HepG2 (cell line): ENCODE measurements around the gene MCM3AP. TPM values are rescaled to one million over a fixed set of nuclear protein-coding genes. Genes with fewer than 3 reads are reported as not detected.

ENCODE experiments used
- ASH2L ChIP-seq: fragments of 300-600, 200-600 bp; sonication (generic); IDR thresholded peaks from 2 replicates; pipeline ENCODE4 v1.7.0; 2017; ENCODE audit warnings: low read depth, mild to moderate bottlenecking, moderate library complexity, mixed read lengths, low read length; ENCODE audit not compliant: insufficient read length
- CERS6 ChIP-seq: sonication (generic); formaldehyde crosslinking; IDR thresholded peaks from 2 replicates; pipeline ENCODE4 v1.5.0; 2020; ENCODE audit warnings: missing genetic modification reagents
- DMAP1 ChIP-seq: IDR thresholded peaks from 2 replicates; pipeline ENCODE4 v1.6.1; 2016
- E2F1 ChIP-seq: sonication (generic); formaldehyde crosslinking; IDR thresholded peaks from 2 replicates; pipeline ENCODE4 v1.5.0; 2020; ENCODE audit warnings: missing genetic modification reagents
- ESRRA ChIP-seq: sonication (generic); formaldehyde crosslinking; IDR thresholded peaks from 2 replicates; pipeline ENCODE4 v1.5.1; 2020; ENCODE audit warnings: mild to moderate bottlenecking, low read depth, missing genetic modification reagents
- HBP1 ChIP-seq: IDR thresholded peaks from 2 replicates; pipeline ENCODE4 v1.6.1; 2016; ENCODE audit warnings: low read depth, control low read depth
- HNRNPL ChIP-seq: fragments of 200-400 bp; formaldehyde crosslinking; IDR thresholded peaks from 2 replicates; pipeline ENCODE4 v1.6.1; 2017; ENCODE audit warnings: mild to moderate bottlenecking, low read depth, low read length
- MEIS1 ChIP-seq: sonication (generic); formaldehyde crosslinking; IDR thresholded peaks from 2 replicates; pipeline ENCODE4 v1.9.0; 2021; ENCODE audit warnings: mild to moderate bottlenecking, missing genetic modification reagents, moderate library complexity, borderline replicate concordance
- NBN ChIP-seq: fragments of 450-650 bp; conservative IDR thresholded peaks from 2 replicates; pipeline ENCODE4 v1.6.1; 2017
- NR2C2 ChIP-seq: sonication (generic); formaldehyde crosslinking; IDR thresholded peaks from 2 replicates; pipeline ENCODE4 v1.4.0; 2020; ENCODE audit warnings: missing genetic modification reagents, mild to moderate bottlenecking, moderate library complexity, borderline replicate concordance
- RBAK ChIP-seq: sonication (generic); formaldehyde crosslinking; IDR thresholded peaks from 2 replicates; pipeline ENCODE4 v1.5.1; 2020; ENCODE audit warnings: mild to moderate bottlenecking, missing genetic modification reagents
- REL ChIP-seq: sonication (generic); formaldehyde crosslinking; conservative IDR thresholded peaks from 2 replicates; pipeline ENCODE4 v1.8.0; 2022; ENCODE audit warnings: mild to moderate bottlenecking, missing genetic modification reagents, moderate library complexity
- REXO4 ChIP-seq: sonication (generic); formaldehyde crosslinking; IDR thresholded peaks from 2 replicates; pipeline ENCODE4 v1.8.0; 2022; ENCODE audit warnings: missing genetic modification reagents, mild to moderate bottlenecking, borderline replicate concordance
- SMARCE1 ChIP-seq: fragments of 450-650 bp; IDR thresholded peaks from 2 replicates; pipeline ENCODE4 v1.6.1; 2017; ENCODE audit warnings: borderline replicate concordance
- SP140L ChIP-seq: sonication (generic); formaldehyde crosslinking; IDR thresholded peaks from 2 replicates; pipeline ENCODE4 v1.4.0; 2020; ENCODE audit warnings: missing genetic modification reagents, borderline replicate concordance
- WIZ ChIP-seq: sonication (generic); formaldehyde crosslinking; IDR thresholded peaks from 2 replicates; pipeline ENCODE4 v1.5.1; 2020; ENCODE audit warnings: mild to moderate bottlenecking, missing genetic modification reagents
- ZBTB37 ChIP-seq: sonication (generic); formaldehyde crosslinking; IDR thresholded peaks from 2 replicates; pipeline ENCODE4 v1.4.0; 2020; ENCODE audit warnings: mild to moderate bottlenecking, missing genetic modification reagents
- ZFY ChIP-seq: sonication (generic); formaldehyde crosslinking; IDR thresholded peaks from 2 replicates; pipeline ENCODE4 v1.4.0; 2020; ENCODE audit warnings: missing genetic modification reagents
- ZNF326 ChIP-seq: sonication (generic); formaldehyde crosslinking; IDR thresholded peaks from 2 replicates; pipeline ENCODE4 v1.4.0; 2020; ENCODE audit warnings: missing genetic modification reagents, borderline replicate concordance
- ZNF343 ChIP-seq: sonication (generic); formaldehyde crosslinking; IDR thresholded peaks from 2 replicates; pipeline ENCODE4 v1.4.0; 2020; ENCODE audit warnings: mild to moderate bottlenecking, missing genetic modification reagents
- ZNF468 ChIP-seq: sonication (generic); formaldehyde crosslinking; IDR thresholded peaks from 2 replicates; pipeline ENCODE4 v1.8.0; 2022; ENCODE audit warnings: mild to moderate bottlenecking, moderate library complexity, missing genetic modification reagents
- ZNF574 ChIP-seq: sonication (generic); formaldehyde crosslinking; IDR thresholded peaks from 2 replicates; pipeline ENCODE4 v1.4.0; 2020; ENCODE audit warnings: missing genetic modification reagents
- ZNF598 ChIP-seq: sonication (generic); formaldehyde crosslinking; IDR thresholded peaks from 2 replicates; pipeline ENCODE4 v1.5.1; 2020; ENCODE audit warnings: mild to moderate bottlenecking, missing genetic modification reagents, borderline replicate concordance
- polyA plus RNA-seq, 8 experiments: library from polyadenylated mRNA; depleted of rRNA in 3 of 8; stranded (reverse) in 7 of 8; unstranded in 1 of 8; fragments of >200 nt; fragmentation: Illumina TruSeq in 4 of 8; extraction: Trizol in 4 of 8; gene quantifications; 2 replicates each; pipeline versions ENCODE4 v1.2.1 to v1.2.3, GENCODE V29; 2011 to 2016; ENCODE audit warnings: low read depth in 4 of 8, missing spikeins in 1 of 8, mixed read lengths in 1 of 8; ENCODE audit not compliant: insufficient read depth in 1 of 8
- total RNA-seq, 5 experiments: library from RNA; depleted of rRNA; stranded (reverse); fragments of >200 nt; fragmentation: Illumina TruSeq; extraction: Trizol; gene quantifications; 2 replicates each; pipeline ENCODE4 v1.2.3, GENCODE V29; 2016; ENCODE audit warnings: low read depth in 1 of 5

The MCM3AP gene
- total and polyA plus RNA-seq, 2 of the 13 experiments (the other 11 are each of a cell fraction or from before 2014, with no cell fraction given), result 27.0 to 54.7 TPM

- TF ChIP-seq ZNF574 (CRISPR knock-in tag) (0 out of 2 replicates have a peak, but pooled peaks have one; percentile 14), SP140L (no peak), ESRRA (no peak), HNRNPL (no peak), DMAP1 (CRISPR knock-in tag) (no peak), ZNF468 (CRISPR knock-in tag) (no peak), REL (CRISPR knock-in tag) (no peak), NR2C2 (no peak), ASH2L (no peak), WIZ (CRISPR knock-in tag) (no peak), ZNF598 (no peak), HBP1 (CRISPR knock-in tag) (no peak), CERS6 (CRISPR knock-in tag) (no peak), ZBTB37 (CRISPR knock-in tag) (no peak), SMARCE1 (no peak), MEIS1 (CRISPR knock-in tag) (no peak), NBN (no peak), REXO4 (CRISPR knock-in tag) (no peak), ZNF343 (CRISPR knock-in tag) (no peak), RBAK (no peak), ZFY (CRISPR knock-in tag) (no peak), ZNF326 (CRISPR knock-in tag) (no peak), E2F1 (CRISPR knock-in tag) (no peak)
Observed at GRCh38 chr21:46326110-46326703, 40.8 kb upstream of the MCM3AP start (continued).
